ENCODE measurements around the gene TTPAL.

TTPAL gene

GRCh38 chr20:44439318-44439717 is 36.4 kb upstream of the TTPAL start:
- no peak for DNase-seq (ENCODE audit: low read depth in 3 of 3, low spot score in 1 of 3)

DNA sequence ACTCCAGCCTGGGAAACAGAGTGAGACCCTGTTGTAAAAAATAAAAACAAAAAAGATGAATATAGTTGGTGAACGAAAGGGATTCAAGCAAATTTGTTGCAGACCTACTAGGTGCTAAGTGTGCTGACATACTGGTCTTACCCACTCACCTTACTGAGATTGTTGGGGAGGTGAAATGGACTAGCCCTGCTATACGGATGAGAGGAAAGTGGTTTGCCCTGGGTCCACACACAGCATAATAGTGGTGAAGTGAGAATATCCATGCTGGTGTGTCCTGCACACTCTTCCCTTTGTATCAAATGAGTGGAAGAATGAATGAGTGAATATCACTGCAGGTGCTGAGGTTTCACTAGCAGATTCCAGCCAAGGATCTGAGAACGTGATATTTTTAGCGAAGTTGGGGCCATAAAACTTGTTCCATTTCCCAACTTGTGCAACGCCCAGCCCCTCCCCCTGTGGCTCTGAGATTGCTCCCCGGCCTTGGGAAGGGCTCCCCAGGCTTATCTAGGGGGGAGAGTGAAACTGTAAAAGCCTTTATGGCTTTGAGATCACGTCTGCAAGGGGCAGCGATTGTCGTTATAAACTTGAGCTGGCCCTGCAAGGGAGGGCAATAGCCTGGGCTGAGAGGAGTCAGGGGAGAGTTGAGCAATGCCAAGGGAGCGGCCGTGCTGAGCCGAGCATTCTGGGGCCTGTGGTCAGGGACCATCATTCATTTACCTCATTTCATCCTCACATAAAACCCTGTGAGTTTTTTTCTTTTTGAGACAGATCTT is 33.2 kb upstream of the TTPAL start:
- DNase-seq (ENCODE audit: low read depth in 3 of 3, low spot score in 1 of 3): no peak

DNA sequence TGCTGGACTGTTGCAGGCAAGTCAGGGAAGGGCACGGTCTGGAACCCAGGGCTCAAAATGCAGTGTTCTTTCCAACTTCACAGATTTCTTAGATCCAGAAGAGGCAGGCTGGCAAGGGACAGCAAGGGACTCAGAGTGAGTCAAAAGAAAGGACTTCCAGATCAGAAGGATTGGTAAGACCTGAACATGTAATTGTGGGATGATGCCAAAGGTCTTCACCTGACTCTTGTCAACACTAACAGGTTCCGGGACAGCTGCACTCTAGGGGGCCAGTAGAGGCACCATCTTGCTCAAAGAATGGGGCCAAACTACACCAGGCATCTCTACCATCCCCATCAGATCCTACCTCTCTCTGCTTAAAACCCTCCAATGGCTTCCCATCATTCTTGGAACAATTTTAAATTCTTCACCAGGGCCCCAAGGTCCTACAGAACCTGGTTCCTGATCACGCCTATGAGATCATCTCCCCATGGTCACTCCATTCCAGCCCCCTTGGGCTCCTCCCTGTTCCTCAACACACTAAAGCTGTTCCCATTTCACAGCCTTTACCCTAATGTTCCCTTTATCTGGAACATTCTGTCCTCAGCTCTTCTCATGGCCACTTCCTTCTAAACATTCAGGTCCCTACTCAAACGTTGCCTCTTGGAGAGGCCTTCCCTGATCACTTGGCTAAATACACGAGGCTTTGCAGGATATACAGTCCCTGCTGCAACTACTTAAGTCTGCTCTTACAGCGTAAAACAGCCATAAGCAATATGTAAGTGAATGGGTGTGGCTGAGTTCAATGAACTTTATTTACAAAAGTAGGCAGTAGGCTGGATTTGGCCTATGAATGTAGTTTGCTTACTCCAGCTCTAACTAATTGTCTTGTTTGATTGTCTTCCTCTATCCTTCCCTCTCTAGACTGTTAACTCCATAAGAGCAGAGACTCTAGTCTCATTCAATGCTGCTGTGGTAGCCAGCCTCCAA is 29.6 kb upstream of the TTPAL start:
- no peak for DNase-seq (ENCODE audit: low read depth in 3 of 3, low spot score in 1 of 3)

DNA sequence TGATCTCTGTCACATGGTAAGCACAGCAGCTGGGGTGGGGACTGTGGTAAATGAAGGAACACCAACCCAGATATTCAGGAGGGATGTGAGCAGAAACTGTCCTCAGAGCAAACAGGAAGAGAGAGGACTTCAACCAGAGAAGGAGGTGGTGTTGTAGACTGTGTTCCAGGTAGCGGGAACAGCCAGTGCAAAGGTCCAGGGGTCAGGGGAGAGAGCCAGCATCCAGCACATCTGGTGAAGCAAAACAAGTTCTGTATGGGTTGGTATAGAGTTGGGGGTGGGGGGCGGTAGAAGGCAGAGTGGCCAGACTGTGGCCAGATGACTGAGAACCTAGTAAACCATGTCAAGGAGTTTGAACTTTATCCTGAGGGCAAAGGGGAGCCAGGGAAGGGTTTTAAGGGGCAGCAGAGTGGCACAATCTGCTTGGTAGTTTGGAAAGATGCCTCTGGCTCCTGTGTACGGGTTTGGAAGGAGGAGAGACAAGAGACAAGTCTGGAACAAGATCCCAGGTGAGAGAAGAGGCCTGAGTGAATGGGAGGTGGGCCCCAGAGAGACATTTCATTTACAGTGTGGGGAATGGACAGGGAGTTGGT is 27.8 kb upstream of the TTPAL start:
- no peak for DNase-seq (ENCODE audit: low read depth in 3 of 3, low spot score in 1 of 3)

- no peak for DNase-seq (ENCODE audit: low read depth in 3 of 3, low spot score in 1 of 3)
Observed at GRCh38 chr20:44448753-44449546, 26.7 kb upstream of the TTPAL start.

DNA sequence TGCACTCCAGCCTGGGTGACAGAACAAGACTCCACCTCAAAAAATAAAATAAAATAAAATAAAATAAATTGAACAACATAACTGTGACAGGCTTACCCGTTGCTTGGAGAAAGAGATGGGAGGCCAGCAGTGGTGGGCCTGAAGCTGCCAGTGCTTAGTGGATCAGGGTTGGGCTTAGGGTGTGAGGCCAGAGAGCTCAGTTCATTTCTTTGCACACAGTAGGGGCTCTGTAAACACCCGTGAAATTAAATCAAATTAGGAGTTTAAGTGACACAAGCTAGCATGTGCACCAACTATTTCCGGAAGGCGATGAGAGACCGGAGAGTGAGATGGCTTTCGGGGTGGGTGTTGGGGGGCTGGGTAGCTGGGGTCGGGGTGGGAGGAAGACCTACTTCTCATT is 25.8 kb upstream of the TTPAL start:
- no peak for DNase-seq (ENCODE audit: low read depth in 3 of 3, low spot score in 1 of 3)

DNA sequence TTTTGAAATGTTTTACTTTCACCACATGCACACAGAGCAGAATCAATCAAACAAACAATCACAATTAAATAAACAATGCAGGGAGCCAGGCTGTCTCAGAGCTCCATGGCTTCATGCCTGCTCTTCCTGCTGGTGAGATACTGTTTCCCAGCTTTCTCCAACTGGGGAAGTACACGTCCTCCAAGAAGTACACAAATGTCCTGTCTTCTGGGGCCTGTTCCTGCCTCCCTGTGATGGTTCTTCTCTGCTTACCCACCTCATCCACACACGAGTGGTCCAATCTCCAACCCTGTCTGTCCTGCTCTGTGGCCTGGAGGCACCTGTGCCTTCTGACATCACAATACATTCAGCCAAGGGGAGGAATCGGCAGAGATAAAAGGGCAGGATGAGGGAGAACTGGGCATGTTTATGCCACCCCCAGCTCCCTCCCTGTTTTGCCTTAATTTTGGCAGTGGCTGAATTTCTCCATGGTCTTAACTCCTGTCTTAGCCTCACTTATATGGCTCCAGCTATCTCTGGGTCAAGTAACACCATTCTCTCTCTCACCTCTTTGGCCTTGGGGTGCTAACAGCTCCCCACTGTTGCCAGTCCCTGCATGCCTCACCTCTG is 25.3 kb upstream of the TTPAL start:
- DNase-seq (ENCODE audit: low read depth in 3 of 3, low spot score in 1 of 3): no peak

GRCh38 chr20:44450903-44451450 is 24.7 kb upstream of the TTPAL start:
- no peak for DNase-seq (ENCODE audit: low read depth in 3 of 3, low spot score in 1 of 3)

- no peak for DNase-seq (ENCODE audit: low read depth in 3 of 3, low spot score in 1 of 3)
Observed at GRCh38 chr20:44454306-44454963, 21.2 kb upstream of the TTPAL start.

DNA sequence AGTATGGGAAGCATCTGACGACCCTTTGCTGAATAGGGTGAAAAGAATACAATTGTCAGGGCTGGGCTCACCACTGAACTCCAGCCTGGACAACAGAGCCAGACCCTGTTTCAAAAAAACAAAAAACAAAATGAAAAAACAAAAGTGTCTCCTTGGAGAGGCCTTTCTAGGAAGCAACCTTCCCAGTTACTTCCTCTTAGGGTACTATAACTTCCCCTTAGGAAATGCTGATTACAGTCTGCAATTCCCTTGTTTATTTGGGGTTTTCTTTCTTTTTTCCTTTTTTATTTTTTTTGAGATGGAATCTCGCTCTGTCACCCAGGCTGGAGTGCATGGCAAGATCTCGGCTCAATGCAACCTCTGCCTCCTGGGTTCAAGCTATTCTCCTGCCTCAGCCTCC is 20.5 kb upstream of the TTPAL start:
- DNase-seq (ENCODE audit: low read depth in 3 of 3, low spot score in 1 of 3): no peak

DNA sequence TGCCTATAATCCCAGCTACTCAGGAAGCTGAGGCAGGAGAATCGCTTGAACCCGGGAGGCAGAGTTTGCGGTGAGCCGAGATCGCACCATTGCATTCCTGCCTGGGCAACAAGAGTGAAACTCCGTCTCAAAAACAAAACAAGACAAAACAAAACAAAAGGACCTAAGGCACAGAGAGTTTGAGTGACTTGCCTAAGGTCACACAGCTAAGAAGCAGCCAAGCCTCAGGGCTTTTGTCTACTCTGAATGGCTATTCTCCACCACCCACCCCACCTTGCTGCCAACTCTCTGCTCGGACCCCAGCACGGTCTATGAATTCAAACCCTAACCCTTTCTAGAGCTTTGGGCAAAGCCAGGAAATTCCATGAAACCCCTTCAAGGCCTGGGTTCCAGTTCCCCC is 19.1 kb upstream of the TTPAL start:
- DNase-seq (ENCODE audit: low read depth in 3 of 3, low spot score in 1 of 3): no peak

GRCh38 chr20:44457016-44457415 is 18.7 kb upstream of the TTPAL start:
- no peak for DNase-seq (ENCODE audit: low read depth in 3 of 3, low spot score in 1 of 3)

DNA sequence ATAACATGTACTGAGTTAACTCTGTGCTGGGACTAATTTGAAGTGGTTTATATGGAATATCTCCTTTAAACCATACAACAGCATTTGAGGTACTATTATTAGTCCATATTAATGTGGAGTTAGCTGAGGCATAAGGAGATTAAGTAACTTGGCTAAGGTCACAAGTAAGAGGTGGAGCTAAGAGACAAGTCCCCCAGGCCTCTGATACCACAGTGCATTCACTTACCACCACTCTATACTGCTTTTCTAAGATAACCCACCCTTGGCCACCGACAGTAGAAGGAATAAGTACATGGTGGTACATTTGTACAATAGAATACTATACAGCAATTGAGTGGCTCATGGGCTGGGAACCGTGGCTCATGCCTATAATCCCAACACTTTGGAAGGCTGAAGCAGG is 16.4 kb upstream of the TTPAL start:
- DNase-seq (ENCODE audit: low read depth in 3 of 3, low spot score in 1 of 3): no peak

GRCh38 chr20:44460795-44461141 is 14.9 kb upstream of the TTPAL start:
- DNase-seq (ENCODE audit: low read depth in 3 of 3, low spot score in 1 of 3): no peak

DNA sequence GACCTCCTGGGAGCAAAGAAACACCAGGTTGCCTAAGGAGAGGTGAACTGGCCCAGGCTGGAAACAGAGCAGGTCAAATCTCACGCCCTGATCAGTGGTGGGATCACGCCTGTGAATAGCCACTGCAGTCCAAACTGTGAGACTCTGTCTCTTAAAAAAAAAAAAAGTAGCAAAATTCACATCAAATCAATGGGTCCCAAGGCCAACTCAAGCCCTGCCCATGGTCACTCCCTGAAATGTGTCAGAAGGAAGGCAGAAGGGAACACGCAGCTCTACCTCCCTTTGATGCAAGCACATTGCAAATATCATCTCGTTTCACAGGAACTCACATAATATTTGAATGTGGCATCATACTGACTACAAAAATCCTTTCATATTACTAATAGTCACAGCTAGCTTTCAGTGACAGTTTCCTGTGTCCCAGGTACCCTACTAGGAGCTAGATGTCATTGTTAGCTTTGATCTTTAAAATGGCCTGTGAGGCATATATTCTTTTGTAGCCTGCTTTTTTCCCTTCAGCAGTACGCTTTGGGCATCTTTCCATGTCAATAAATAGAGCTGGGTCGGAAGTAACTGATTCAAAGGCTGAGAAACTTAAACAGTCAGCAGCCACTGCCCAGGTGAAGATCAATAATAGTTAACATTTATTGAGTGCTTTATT is 14.4 kb upstream of the TTPAL start:
- no peak for DNase-seq (ENCODE audit: low read depth in 3 of 3, low spot score in 1 of 3)

DNA sequence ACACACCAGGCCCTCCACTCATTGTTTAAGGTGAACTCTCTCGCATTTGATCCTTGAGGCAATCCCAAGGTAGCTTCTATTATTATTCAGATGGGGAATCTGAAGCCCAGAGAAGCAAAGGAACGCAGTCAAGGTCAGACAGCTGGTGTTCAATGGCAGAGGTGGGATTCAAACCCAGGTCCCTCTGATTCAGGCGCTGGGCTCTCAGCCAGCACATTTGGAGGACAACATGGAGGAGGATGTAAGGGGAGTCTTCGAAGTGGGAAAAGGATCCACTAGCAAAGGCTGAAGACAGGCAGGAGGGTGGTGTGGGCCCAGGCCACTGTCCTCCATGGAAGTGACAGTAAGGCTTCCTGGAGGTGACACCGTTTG is 13.9 kb upstream of the TTPAL start:
- DNase-seq (ENCODE audit: low read depth in 3 of 3, low spot score in 1 of 3): no peak

GRCh38 chr20:44463466-44463865 is 12.2 kb upstream of the TTPAL start:
- no peak for DNase-seq (ENCODE audit: low read depth in 3 of 3, low spot score in 1 of 3)

DNA sequence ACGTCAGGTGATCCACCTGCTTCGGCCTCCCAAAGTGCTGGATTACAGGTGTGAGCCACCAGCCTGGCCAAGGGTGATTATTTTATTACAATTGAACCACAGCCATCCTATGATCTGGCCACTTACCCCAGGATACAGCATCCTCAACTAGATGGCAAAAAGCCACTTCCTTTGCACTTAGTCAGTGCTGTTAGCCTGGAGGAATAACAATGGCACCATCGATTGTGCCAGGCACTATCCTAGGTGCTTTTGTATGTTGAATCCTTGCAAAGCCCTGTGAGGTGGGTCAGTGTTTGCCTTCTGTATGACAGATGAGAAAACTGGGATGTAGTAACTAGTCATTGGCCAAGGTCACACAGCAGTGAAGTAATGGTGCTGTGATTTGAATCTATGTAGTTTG is 11.2 kb upstream of the TTPAL start:
- no peak for DNase-seq (ENCODE audit: low read depth in 3 of 3, low spot score in 1 of 3)

DNA sequence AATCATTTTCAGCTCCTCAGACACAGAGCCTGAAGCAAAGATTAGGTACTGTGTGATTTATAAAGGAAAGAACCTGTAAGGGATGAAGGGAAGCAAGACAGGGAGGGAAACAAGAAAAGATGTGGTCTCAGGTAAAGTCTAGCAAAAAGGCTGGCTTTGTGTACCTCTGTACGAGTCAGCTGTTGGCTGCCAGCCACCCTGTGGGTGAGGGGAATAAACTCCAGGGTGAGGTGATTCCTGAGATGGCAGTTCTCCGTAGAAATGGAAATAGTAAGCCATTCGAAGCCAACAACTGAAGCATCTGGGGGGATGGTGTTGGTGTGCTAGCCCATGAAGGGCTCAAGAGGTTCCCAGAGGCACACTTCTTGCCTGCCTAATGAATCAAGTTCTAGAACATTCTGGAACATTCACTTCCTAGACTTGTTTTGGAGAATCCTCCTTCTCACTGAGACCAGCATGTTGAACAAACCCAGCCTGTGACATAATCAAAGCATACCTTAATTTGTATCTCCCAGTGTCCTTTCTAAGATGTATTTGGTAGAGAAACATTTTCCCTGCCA is 10.6 kb upstream of the TTPAL start:
- DNase-seq (ENCODE audit: low read depth in 3 of 3, low spot score in 1 of 3): no peak
